T-helper 2 cell treated with Interferon-gamma antibody and Interleukin-4, amounts not matched to agents 100 ng/mL and 5 ng/mL, for 36 hours (primary cell): ENCODE results near the gene VPS51. TPM values are rescaled to one million over a fixed set of nuclear protein-coding genes. Genes with fewer than 3 reads are reported as not detected.

Experiments
- intact Hi-C: fragments of 100-400 bp; cut with micrococcal nuclease; formaldehyde crosslinking; loops from one replicate; pipeline ENCODE4 v1.15.1; 2023
- total RNA-seq: library from RNA; stranded (reverse); gene quantifications from 2 replicates; pipeline ENCODE4 v1.2.3, GENCODE V29; 2022

VPS51 gene
- total RNA-seq, 1 donor from 2014 or later: 139 TPM

- intact Hi-C loops: no loop called here
These were observed 64.6 kb downstream of the VPS51 start for GRCh38 chr11:65160643-65161042.

Other genes with a start within 250 kb of the VPS51 start
- gene EHD1, start 217.6 kb upstream of the VPS51 start, total RNA-seq: 106 TPM in 2 replicates
- 19.6 and 20.9 TPM in 2 replicates for gene ATG2A, start 179.0 kb upstream of the VPS51 start, total RNA-seq
- gene PPP2R5B, start 171.5 kb upstream of the VPS51 start, total RNA-seq: 7.5 and 8.9 TPM in 2 replicates
- gene GPHA2, start 160.3 kb upstream of the VPS51 start, total RNA-seq: not detected in 2 replicates
- not detected in 2 replicates for gene MAJIN, start 124.1 kb upstream of the VPS51 start, total RNA-seq
- gene BATF2, start 99.2 kb upstream of the VPS51 start, total RNA-seq: not detected in 2 replicates
- gene ARL2, start 82.1 kb upstream of the VPS51 start, total RNA-seq: 60.1 and 65.7 TPM in 2 replicates
- gene SNX15, start 68.8 kb upstream of the VPS51 start, total RNA-seq: 27.7 and 27.8 TPM in 2 replicates
- 23.0 and 24.0 TPM in 2 replicates for gene SAC3D1, start 55.0 kb upstream of the VPS51 start, total RNA-seq
- 8.5 and 9.8 TPM in 2 replicates for gene NAALADL1, start 37.7 kb upstream of the VPS51 start, total RNA-seq
- gene CDCA5, start 12.2 kb upstream of the VPS51 start, total RNA-seq: 91.5 and 93.2 TPM in 2 replicates
- 29.5 and 31.7 TPM in 2 replicates for gene ZFPL1, start 12.0 kb upstream of the VPS51 start, total RNA-seq
- 23.9 and 27.7 TPM in 2 replicates for gene TM7SF2, start 15.7 kb downstream of the VPS51 start, total RNA-seq
- 9.4 and 9.6 TPM in 2 replicates for gene ZNHIT2, start 21.5 kb downstream of the VPS51 start, total RNA-seq
- 995 and 1,039 TPM in 2 replicates for gene FAU, start 25.9 kb downstream of the VPS51 start, total RNA-seq
- 45.5 and 50.4 TPM in 2 replicates for gene MRPL49, start 26.1 kb downstream of the VPS51 start, total RNA-seq
- gene SYVN1, start 38.3 kb downstream of the VPS51 start, total RNA-seq: 48.5 and 50.4 TPM in 2 replicates
- not detected in 2 replicates for gene SPDYC, start 74.0 kb downstream of the VPS51 start, total RNA-seq
- 205 and 209 TPM in 2 replicates for gene CAPN1, start 85.7 kb downstream of the VPS51 start, total RNA-seq
- 64.5 and 69.8 TPM in 2 replicates for gene POLA2, start 165.7 kb downstream of the VPS51 start, total RNA-seq
- 1.7 and 2.8 TPM in 2 replicates for gene CDC42EP2, start 218.7 kb downstream of the VPS51 start, total RNA-seq
- gene DPF2, start 237.6 kb downstream of the VPS51 start, total RNA-seq: 68.1 and 75.9 TPM in 2 replicates